Lower lobe of right lung (tissue), 2 donors: ENCODE results near the gene LMO2. TPM values are rescaled to one million over a fixed set of nuclear protein-coding genes. Genes with fewer than 3 reads are reported as not detected.
A peak's percentile ranks its signal among the peaks of the same experiment; 100 is the strongest.

ENCODE experiments used
- ATAC-seq, 2 donors: fragments of 200-7000 bp; cut with Tn5 transposase; one replicate each; pipeline ENCODE4 v1.9.1; 2020 to 2022; ENCODE audit warnings: mild to moderate bottlenecking in 2 of 2, moderate library complexity in 2 of 2
- DNase-seq: peaks from one replicate; pipeline ENCODE4 v3.0.0-alpha.2; 2020
- H3K27ac ChIP-seq: fragments of 200-600 bp; one replicate; pipeline ENCODE4 v1.8.0; 2022
- H3K27me3 ChIP-seq: fragments of 200-600 bp; one replicate; pipeline ENCODE4 v1.8.0; 2022; ENCODE audit warnings: low read depth
- H3K36me3 ChIP-seq: fragments of 200-600 bp; one replicate; pipeline ENCODE4 v1.8.0; 2022; ENCODE audit warnings: mild to moderate bottlenecking
- H3K4me1 ChIP-seq: fragments of 200-600 bp; one replicate; pipeline ENCODE4 v1.8.0; 2022
- H3K4me3 ChIP-seq: fragments of 200-600 bp; one replicate; pipeline ENCODE4 v1.8.0; 2022; ENCODE audit warnings: mild to moderate bottlenecking
- H3K9me3 ChIP-seq: fragments of 200-600 bp; one replicate; pipeline ENCODE4 v1.8.0; 2022
- CTCF ChIP-seq: fragments of 200-600 bp; IDR thresholded peaks from one replicate; pipeline ENCODE4 v1.8.0; 2022; ENCODE audit warnings: antibody characterized with exemption, mild to moderate bottlenecking
- intact Hi-C: fragments of 100-400 bp; cut with DNase I; formaldehyde crosslinking; loops from one replicate; pipeline ENCODE4 v1.11.0; 2022
- total RNA-seq: library from RNA; stranded (reverse); fragmentation: NEBNext Ultra II Directional; extraction: Animal tissue kit (Norgen Biotek cat#: 25700); gene quantifications from one replicate; pipeline ENCODE4 v1.2.1, GENCODE V29; 2021
- donor health status: DM: no; HTN: yes; CAD: no; lungs with severe emphysema.

Gene LMO2
- total RNA-seq, 1 donor from 2014 or later: 56.4 TPM

- H3K4me1 ChIP-seq: peaks cover 11% of the 10 kb centered on the region
- H3K9me3 ChIP-seq: no peaks in the 10 kb centered on the region
- no peaks in the 10 kb centered on the region for H3K36me3 ChIP-seq
- no peak for DNase-seq
- H3K27me3 ChIP-seq: peaks cover 17% of the 10 kb centered on the region
- H3K27ac ChIP-seq: no peak overlapping the region
- H3K4me3 ChIP-seq: no peak overlapping the region
- intact Hi-C loops: no loop called here
- no peak for TF ChIP-seq CTCF
- no peak for ATAC-seq
Observed at GRCh38 chr11:33832676-33833075, 59.2 kb downstream of the LMO2 start.

GRCh38 chr11:33830903-33831648, 60.8 kb downstream of the LMO2 start:
- peaks cover 17% of the 10 kb centered on the region for H3K27me3 ChIP-seq
- intact Hi-C loops: no loop called here

GRCh38 chr11:33829430-33830141, 62.3 kb downstream of the LMO2 start:
- Histone ChIP-seq H3K27ac (no peak overlapping the region), H3K4me3 (peak overlapping the region; percentile 48), H3K4me1 (peaks cover 11% of the 10 kb centered on the region), H3K27me3 (peaks cover 17% of the 10 kb centered on the region), H3K36me3 (no peaks in the 10 kb centered on the region), H3K9me3 (no peaks in the 10 kb centered on the region)
- DNase-seq (no peak), ATAC-seq (peak; percentile 86 to 92)
- peak; percentile 73 for TF ChIP-seq CTCF
- intact Hi-C loops: no loop called here

More at GRCh38 chr11:33830903-33831648, 60.8 kb downstream of the LMO2 start:
- DNase-seq (no peak), ATAC-seq (no peak)
- no peak for TF ChIP-seq CTCF
- no peak overlapping the region for H3K27ac ChIP-seq
- H3K36me3 ChIP-seq: no peaks in the 10 kb centered on the region
- no peaks in the 10 kb centered on the region for H3K9me3 ChIP-seq
- H3K4me3 ChIP-seq: no peak overlapping the region
- peaks cover 11% of the 10 kb centered on the region for H3K4me1 ChIP-seq

- Histone ChIP-seq H3K27me3 (peaks cover 17% of the 10 kb centered on the region), H3K36me3 (no peaks in the 10 kb centered on the region), H3K9me3 (no peaks in the 10 kb centered on the region), H3K4me1 (peaks cover 11% of the 10 kb centered on the region), H3K27ac (no peak overlapping the region), H3K4me3 (peak overlapping the region; percentile 48)
- ATAC-seq: peak; percentile 66
- no peak for TF ChIP-seq CTCF
- intact Hi-C loops: no loop called here
- DNase-seq: no peak
Observed at GRCh38 chr11:33828604-33829429, 63.1 kb downstream of the LMO2 start.

- no peak overlapping the region for H3K27ac ChIP-seq
- H3K36me3 ChIP-seq: no peaks in the 10 kb centered on the region
- no peak overlapping the region for H3K4me3 ChIP-seq
- H3K27me3 ChIP-seq: peaks cover 17% of the 10 kb centered on the region
- no peak for TF ChIP-seq CTCF
- intact Hi-C loops: no loop called here
- peaks cover 11% of the 10 kb centered on the region for H3K4me1 ChIP-seq
- ATAC-seq (no peak), DNase-seq (no peak)
- no peaks in the 10 kb centered on the region for H3K9me3 ChIP-seq
Observed at GRCh38 chr11:33827206-33827605, 64.7 kb downstream of the LMO2 start.
